IgD-negative memory B cell (primary cell): ENCODE data around the gene MBOAT2. TPM values are rescaled to one million over a fixed set of nuclear protein-coding genes. Genes with fewer than 3 reads are reported as not detected.
"Not testable (repeated sequence)": the region's sequence is repeated elsewhere in the genome, so short reads cannot be mapped to it uniquely, and the experiment has no call there.

Experiments used
- H3K27ac Mint-ChIP-seq, 3 donors: one replicate each; pipeline ENCODE4 v1.8.0; 2020 to 2022; ENCODE audit warnings: mild to moderate bottlenecking in 3 of 3, mixed read lengths in 3 of 3, moderate library complexity in 1 of 3
- H3K27me3 Mint-ChIP-seq: one replicate; pipeline ENCODE4 v1.8.0; 2021; ENCODE audit warnings: mixed read lengths
- H3K36me3 Mint-ChIP-seq: one replicate; pipeline ENCODE4 v1.8.0; 2020; ENCODE audit warnings: mild to moderate bottlenecking, mixed read lengths
- H3K4me1 Mint-ChIP-seq, 3 donors: one replicate each; pipeline ENCODE4 v1.8.0; 2020 to 2022; ENCODE audit warnings: mixed read lengths in 3 of 3, mild to moderate bottlenecking in 1 of 3
- H3K4me3 Mint-ChIP-seq, 4 donors: one replicate each; pipeline ENCODE4 v1.8.0; 2020 to 2022; ENCODE audit warnings: mild to moderate bottlenecking in 4 of 4, mixed read lengths in 4 of 4, moderate library complexity in 3 of 4
- H3K9me3 Mint-ChIP-seq, 3 donors: one replicate each; pipeline ENCODE4 v1.8.0; 2020 to 2021; ENCODE audit warnings: mixed read lengths in 3 of 3, mild to moderate bottlenecking in 1 of 3
- polyA plus RNA-seq: library from polyadenylated mRNA; unstranded; fragments of 300-500 nt; fragmentation: Illumina TruSeq; gene quantifications from one replicate; pipeline ENCODE4 v1.2.3, GENCODE V29; 2021

The MBOAT2 gene
- polyA plus RNA-seq, 1 donor from 2014 or later, result not detected

GRCh38 chr2:8927510-8928455, 75.7 kb downstream of the MBOAT2 start:
- H3K9me3 Mint-ChIP-seq, result peaks cover 0 to 3% (median 0%) of the 10 kb centered on the region in 3 donors
- H3K36me3 Mint-ChIP-seq, result no peaks in the 10 kb centered on the region
- peaks cover 11% of the 10 kb centered on the region for H3K27me3 Mint-ChIP-seq
- no peak overlapping the region for H3K27ac Mint-ChIP-seq
- H3K4me3 Mint-ChIP-seq, result no peak overlapping the region
- no peaks in the 10 kb centered on the region for H3K4me1 Mint-ChIP-seq

- H3K27ac Mint-ChIP-seq, result no peak overlapping the region
These were observed 77.1 kb downstream of the MBOAT2 start for GRCh38 chr2:8926356-8926755.

GRCh38 chr2:8925411-8925810, 78.1 kb downstream of the MBOAT2 start:
- no peaks in the 10 kb centered on the region for H3K36me3 Mint-ChIP-seq
- peaks cover 0 to 3% (median 0%) of the 10 kb centered on the region in 3 donors for H3K9me3 Mint-ChIP-seq
- no peaks in the 10 kb centered on the region for H3K4me1 Mint-ChIP-seq
- H3K27ac Mint-ChIP-seq, result peak overlapping the region in 1 of 3 donors; percentile 44
- H3K4me3 Mint-ChIP-seq, result no peak overlapping the region
- peaks cover 11% of the 10 kb centered on the region for H3K27me3 Mint-ChIP-seq

More at GRCh38 chr2:8926356-8926755, 77.1 kb downstream of the MBOAT2 start:
- Mint-ChIP-seq H3K9me3 (peaks cover 0 to 3% (median 0%) of the 10 kb centered on the region in 3 donors), H3K4me3 (no peak overlapping the region), H3K27me3 (peaks cover 11% of the 10 kb centered on the region), H3K4me1 (no peaks in the 10 kb centered on the region), H3K36me3 (no peaks in the 10 kb centered on the region)

GRCh38 chr2:8923183-8923582, 80.3 kb downstream of the MBOAT2 start:
- Mint-ChIP-seq H3K9me3 (peaks cover 0 to 2% (median 0%) of the 10 kb centered on the region in 3 donors), H3K27ac (no peak overlapping the region), H3K4me3 (no peak overlapping the region), H3K27me3 (peaks cover 10% of the 10 kb centered on the region), H3K36me3 (no peaks in the 10 kb centered on the region), H3K4me1 (no peaks in the 10 kb centered on the region)

- Mint-ChIP-seq H3K27me3 (peaks cover 6% of the 10 kb centered on the region), H3K36me3 (no peaks in the 10 kb centered on the region), H3K4me1 (no peaks in the 10 kb centered on the region), H3K9me3 (peaks cover 0 to 2% (median 0%) of the 10 kb centered on the region in 3 donors), H3K27ac (no peak overlapping the region), H3K4me3 (no peak overlapping the region)
These were observed 81.1 kb downstream of the MBOAT2 start for GRCh38 chr2:8922431-8922830.

GRCh38 chr2:8918412-8918811, 85.1 kb downstream of the MBOAT2 start:
- H3K4me1 Mint-ChIP-seq, result no peaks in the 10 kb centered on the region
- peaks cover 2% of the 10 kb centered on the region for H3K27me3 Mint-ChIP-seq
- peaks cover 1 to 6% (median 2%) of the 10 kb centered on the region in 3 donors for H3K9me3 Mint-ChIP-seq
- no peaks in the 10 kb centered on the region for H3K36me3 Mint-ChIP-seq
- no peak overlapping the region for H3K4me3 Mint-ChIP-seq
- no peak overlapping the region for H3K27ac Mint-ChIP-seq

GRCh38 chr2:8915941-8916340, 87.5 kb downstream of the MBOAT2 start:
- no peaks in the 10 kb centered on the region for H3K27me3 Mint-ChIP-seq
- peaks cover 2 to 9% (median 6%) of the 10 kb centered on the region in 3 donors for H3K9me3 Mint-ChIP-seq
- H3K36me3 Mint-ChIP-seq, result no peaks in the 10 kb centered on the region
- no peak overlapping the region for H3K27ac Mint-ChIP-seq
- H3K4me1 Mint-ChIP-seq, result no peaks in the 10 kb centered on the region
- no peak overlapping the region for H3K4me3 Mint-ChIP-seq

- H3K27ac Mint-ChIP-seq, H3K27me3 Mint-ChIP-seq, H3K36me3 Mint-ChIP-seq, H3K4me3 Mint-ChIP-seq, H3K4me1 Mint-ChIP-seq: not testable (repeated sequence)
- peaks cover 6 to 12% (median 9%) of the 10 kb centered on the region in 3 donors for H3K9me3 Mint-ChIP-seq
These were observed 89.7 kb downstream of the MBOAT2 start for GRCh38 chr2:8913767-8914166.

GRCh38 chr2:8907764-8908288, 95.7 kb downstream of the MBOAT2 start:
- H3K27ac Mint-ChIP-seq, result no peak overlapping the region
- peaks cover 4 to 15% (median 7%) of the 10 kb centered on the region in 3 donors for H3K9me3 Mint-ChIP-seq

GRCh38 chr2:8903924-8904323, 99.6 kb downstream of the MBOAT2 start:
- H3K27ac Mint-ChIP-seq, H3K9me3 Mint-ChIP-seq: not testable (repeated sequence)

More at GRCh38 chr2:8907764-8908288, 95.7 kb downstream of the MBOAT2 start:
- Mint-ChIP-seq H3K4me1 (no peaks in the 10 kb centered on the region), H3K4me3 (no peak overlapping the region), H3K27me3 (peaks cover 3% of the 10 kb centered on the region), H3K36me3 (peaks cover 2% of the 10 kb centered on the region)

GRCh38 chr2:8902757-8903156, 100.7 kb downstream of the MBOAT2 start:
- not testable (repeated sequence) for H3K4me3 Mint-ChIP-seq, H3K36me3 Mint-ChIP-seq, H3K9me3 Mint-ChIP-seq, H3K27ac Mint-ChIP-seq, H3K27me3 Mint-ChIP-seq, H3K4me1 Mint-ChIP-seq

More at GRCh38 chr2:8903924-8904323, 99.6 kb downstream of the MBOAT2 start:
- H3K4me3 Mint-ChIP-seq, H3K27me3 Mint-ChIP-seq, H3K36me3 Mint-ChIP-seq, H3K4me1 Mint-ChIP-seq: not testable (repeated sequence)

- not testable (repeated sequence) for H3K9me3 Mint-ChIP-seq, H3K36me3 Mint-ChIP-seq, H3K4me3 Mint-ChIP-seq, H3K27me3 Mint-ChIP-seq, H3K4me1 Mint-ChIP-seq, H3K27ac Mint-ChIP-seq
These were observed 106.3 kb downstream of the MBOAT2 start for GRCh38 chr2:8897206-8897605.

GRCh38 chr2:8896671-8897070, 106.8 kb downstream of the MBOAT2 start:
- not testable (repeated sequence) for H3K27me3 Mint-ChIP-seq, H3K9me3 Mint-ChIP-seq, H3K4me1 Mint-ChIP-seq, H3K4me3 Mint-ChIP-seq, H3K27ac Mint-ChIP-seq, H3K36me3 Mint-ChIP-seq

- H3K4me1 Mint-ChIP-seq, H3K9me3 Mint-ChIP-seq, H3K27ac Mint-ChIP-seq, H3K27me3 Mint-ChIP-seq, H3K4me3 Mint-ChIP-seq, H3K36me3 Mint-ChIP-seq: not testable (repeated sequence)
These were observed 108.2 kb downstream of the MBOAT2 start for GRCh38 chr2:8895087-8895912.
